HepG2 (cell line): ENCODE measurements around the gene DCAKD. TPM values are rescaled to one million over a fixed set of nuclear protein-coding genes. Genes with fewer than 3 reads are reported as not detected.
A peak's percentile ranks its signal among the peaks of the same experiment; 100 is the strongest.

ENCODE experiments used
- CHCHD3 ChIP-seq: sonication (generic); formaldehyde crosslinking; IDR thresholded peaks from 2 replicates; pipeline ENCODE4 v1.8.0; 2022; ENCODE audit warnings: mild to moderate bottlenecking, missing genetic modification reagents, moderate library complexity
- EEA1 ChIP-seq: sonication (generic); formaldehyde crosslinking; IDR thresholded peaks from 2 replicates; pipeline ENCODE4 v1.5.1; 2020; ENCODE audit warnings: mild to moderate bottlenecking, missing genetic modification reagents, borderline replicate concordance
- JARID2 ChIP-seq: sonication (generic); formaldehyde crosslinking; IDR thresholded peaks from 2 replicates; pipeline ENCODE4 v1.8.1; 2023; ENCODE audit warnings: missing genetic modification reagents, inconsistent platforms; ENCODE audit not compliant: insufficient replicate concordance
- NFIC ChIP-seq: IDR thresholded peaks from 2 replicates; pipeline ENCODE4 v1.6.1; 2012; ENCODE audit warnings: mild to moderate bottlenecking, low read length, inconsistent platforms
- PITX1 ChIP-seq: sonication (generic); formaldehyde crosslinking; IDR thresholded peaks from 2 replicates; pipeline ENCODE4 v1.5.1; 2020; ENCODE audit warnings: mild to moderate bottlenecking, missing genetic modification reagents
- SMAD1 ChIP-seq: sonication (generic); formaldehyde crosslinking; IDR thresholded peaks from 2 replicates; pipeline ENCODE4 v1.4.0; 2020; ENCODE audit warnings: missing genetic modification reagents, low read depth, mild to moderate bottlenecking, borderline replicate concordance
- SNAPC4 ChIP-seq: sonication (generic); formaldehyde crosslinking; IDR thresholded peaks from 2 replicates; pipeline ENCODE4 v1.4.0; 2020; ENCODE audit warnings: mild to moderate bottlenecking, missing genetic modification reagents
- ZNF160 ChIP-seq: sonication (generic); formaldehyde crosslinking; IDR thresholded peaks from 2 replicates; pipeline ENCODE4 v1.8.0; 2022; ENCODE audit warnings: mild to moderate bottlenecking, inconsistent platforms, missing genetic modification reagents
- ZNF34 ChIP-seq: sonication (generic); formaldehyde crosslinking; IDR thresholded peaks from 2 replicates; pipeline ENCODE4 v1.4.0; 2020; ENCODE audit warnings: mild to moderate bottlenecking, missing genetic modification reagents, borderline replicate concordance
- ZNF850 ChIP-seq: sonication (generic); formaldehyde crosslinking; conservative IDR thresholded peaks from 2 replicates; pipeline ENCODE4 v1.9.0; 2021; ENCODE audit warnings: mild to moderate bottlenecking, missing genetic modification reagents
- polyA plus RNA-seq, 8 experiments: library from polyadenylated mRNA; depleted of rRNA in 3 of 8; stranded (reverse) in 7 of 8; unstranded in 1 of 8; fragments of >200 nt; fragmentation: Illumina TruSeq in 4 of 8; extraction: Trizol in 4 of 8; gene quantifications; 2 replicates each; pipeline versions ENCODE4 v1.2.1 to v1.2.3, GENCODE V29; 2011 to 2016; ENCODE audit warnings: low read depth in 4 of 8, missing spikeins in 1 of 8, mixed read lengths in 1 of 8; ENCODE audit not compliant: insufficient read depth in 1 of 8
- total RNA-seq, 5 experiments: library from RNA; depleted of rRNA; stranded (reverse); fragments of >200 nt; fragmentation: Illumina TruSeq; extraction: Trizol; gene quantifications; 2 replicates each; pipeline ENCODE4 v1.2.3, GENCODE V29; 2016; ENCODE audit warnings: low read depth in 1 of 5
- TF ChIP-seq, protein P1 (sequence below): sonication (generic); formaldehyde crosslinking; IDR thresholded peaks from 2 replicates; pipeline ENCODE4 v1.4.0; 2020; ENCODE audit warnings: mild to moderate bottlenecking, missing genetic modification reagents
- TF ChIP-seq, protein P2 (sequence below): IDR thresholded peaks from 2 replicates; pipeline ENCODE4 v1.6.1; 2016; ENCODE audit warnings: missing biosample characterization, missing genetic modification reagents, low read depth
- TF ChIP-seq, protein P3 (sequence below): sonication (generic); formaldehyde crosslinking; conservative IDR thresholded peaks from 2 replicates; pipeline ENCODE4 v1.5.0; 2020; ENCODE audit warnings: missing genetic modification reagents

The DCAKD gene
- total and polyA plus RNA-seq, 2 of the 13 experiments (the other 11 are each of a cell fraction or from before 2014, with no cell fraction given), result 25.9 to 29.2 TPM

- TF ChIP-seq, protein P1, sequence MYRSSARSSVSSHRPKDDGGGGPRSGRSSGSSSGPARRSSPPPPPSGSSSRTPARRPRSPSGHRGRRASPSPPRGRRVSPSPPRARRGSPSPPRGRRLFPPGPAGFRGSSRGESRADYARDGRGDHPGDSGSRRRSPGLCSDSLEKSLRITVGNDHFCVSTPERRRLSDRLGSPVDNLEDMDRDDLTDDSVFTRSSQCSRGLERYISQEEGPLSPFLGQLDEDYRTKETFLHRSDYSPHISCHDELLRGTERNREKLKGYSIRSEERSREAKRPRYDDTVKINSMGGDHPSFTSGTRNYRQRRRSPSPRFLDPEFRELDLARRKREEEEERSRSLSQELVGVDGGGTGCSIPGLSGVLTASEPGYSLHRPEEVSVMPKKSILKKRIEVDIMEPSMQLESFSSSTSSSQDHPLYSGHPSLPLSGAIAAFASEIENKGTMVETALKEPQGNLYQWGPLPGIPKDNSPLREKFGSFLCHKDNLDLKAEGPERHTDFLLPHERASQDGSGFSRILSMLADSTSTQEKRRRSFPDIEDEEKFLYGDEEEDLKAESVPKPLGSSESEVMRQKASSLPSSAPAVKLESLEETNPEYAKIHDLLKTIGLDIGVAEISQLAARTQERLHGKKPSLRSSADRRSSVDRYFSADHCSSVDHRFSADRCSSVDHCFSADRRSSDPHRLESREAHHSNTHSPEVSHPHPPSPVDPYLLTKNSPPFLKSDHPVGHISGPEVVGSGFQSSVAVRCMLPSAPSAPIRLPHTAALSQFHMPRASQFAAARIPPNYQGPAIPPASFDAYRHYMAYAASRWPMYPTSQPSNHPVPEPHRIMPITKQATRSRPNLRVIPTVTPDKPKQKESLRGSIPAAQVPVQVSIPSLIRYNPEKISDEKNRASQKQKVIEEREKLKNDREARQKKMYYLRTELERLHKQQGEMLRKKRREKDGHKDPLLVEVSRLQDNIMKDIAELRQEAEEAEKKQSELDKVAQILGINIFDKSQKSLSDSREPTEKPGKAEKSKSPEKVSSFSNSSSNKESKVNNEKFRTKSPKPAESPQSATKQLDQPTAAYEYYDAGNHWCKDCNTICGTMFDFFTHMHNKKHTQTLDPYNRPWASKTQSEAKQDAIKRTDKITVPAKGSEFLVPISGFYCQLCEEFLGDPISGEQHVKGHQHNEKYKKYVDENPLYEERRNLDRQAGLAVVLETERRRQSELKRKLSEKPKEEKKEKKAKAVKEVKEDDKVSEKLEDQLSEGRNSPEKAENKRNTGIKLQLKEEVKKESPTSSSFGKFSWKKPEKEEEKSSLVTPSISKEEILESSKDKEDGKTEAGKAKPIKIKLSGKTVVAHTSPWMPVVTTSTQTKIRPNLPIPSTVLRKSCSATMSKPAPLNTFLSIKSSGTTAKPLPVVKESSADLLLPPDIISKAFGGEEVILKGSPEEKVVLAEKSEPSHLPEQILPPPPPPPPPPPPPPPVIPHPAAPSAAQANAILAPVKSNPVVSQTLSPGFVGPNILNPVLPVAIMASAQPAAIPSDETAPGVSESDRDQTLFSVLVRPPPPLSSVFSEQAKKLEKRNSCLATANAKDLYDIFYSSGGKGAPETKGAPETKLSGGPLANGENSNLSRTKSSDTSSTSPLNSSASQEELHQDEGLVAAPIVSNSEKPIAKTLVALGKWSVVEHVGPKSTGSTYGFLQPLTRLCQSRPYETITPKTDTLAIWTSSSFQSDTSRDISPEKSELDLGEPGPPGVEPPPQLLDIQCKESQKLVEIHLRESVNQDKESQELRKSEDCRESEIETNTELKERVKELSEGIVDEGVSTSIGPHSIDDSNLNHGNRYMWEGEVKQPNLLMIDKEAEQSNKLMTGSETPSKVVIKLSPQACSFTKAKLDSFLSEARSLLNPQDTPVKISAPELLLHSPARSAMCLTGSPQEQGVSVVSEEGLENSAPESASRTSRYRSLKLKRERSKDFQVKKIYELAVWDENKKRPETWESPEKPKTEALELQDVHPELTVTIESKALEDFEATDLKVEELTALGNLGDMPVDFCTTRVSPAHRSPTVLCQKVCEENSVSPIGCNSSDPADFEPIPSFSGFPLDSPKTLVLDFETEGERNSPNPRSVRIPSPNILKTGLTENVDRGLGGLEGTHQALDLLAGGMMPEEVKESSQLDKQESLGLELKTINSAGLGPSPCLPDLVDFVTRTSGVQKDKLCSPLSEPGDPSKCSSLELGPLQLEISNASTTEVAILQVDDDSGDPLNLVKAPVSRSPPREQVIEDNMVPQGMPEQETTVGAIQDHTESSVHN (CRISPR knock-in tag), result 0 out of 2 replicates have a peak, but pooled peaks have one; percentile 58
- no peak for TF ChIP-seq CHCHD3 (CRISPR knock-in tag)
- TF ChIP-seq SMAD1 (CRISPR knock-in tag), result no peak; the same call in 1 of the 2 replicates
- no peak for TF ChIP-seq JARID2
- TF ChIP-seq NFIC, result no peak
- no peak for TF ChIP-seq EEA1
- TF ChIP-seq, protein P2, sequence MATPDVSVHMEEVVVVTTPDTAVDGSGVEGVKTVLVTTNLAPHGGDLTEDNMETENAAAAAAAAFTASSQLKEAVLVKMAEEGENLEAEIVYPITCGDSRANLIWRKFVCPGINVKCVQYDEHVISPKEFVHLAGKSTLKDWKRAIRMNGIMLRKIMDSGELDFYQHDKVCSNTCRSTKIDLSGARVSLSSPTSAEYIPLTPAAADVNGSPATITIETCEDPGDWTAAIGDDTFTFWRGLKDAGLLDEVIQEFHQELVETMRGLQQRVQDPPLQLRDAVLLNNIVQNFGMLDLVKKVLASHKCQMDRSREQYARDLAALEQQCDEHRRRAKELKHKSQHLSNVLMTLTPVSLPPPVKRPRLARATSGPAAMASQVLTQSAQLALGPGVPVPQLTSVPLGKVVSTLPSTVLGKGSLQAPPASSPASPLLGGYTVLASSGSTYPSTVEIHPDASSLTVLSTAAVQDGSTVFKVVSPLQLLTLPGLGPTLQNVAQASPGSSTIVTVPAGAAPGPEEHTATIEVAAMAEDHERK (CRISPR knock-in tag), result no peak
- TF ChIP-seq ZNF850 (CRISPR knock-in tag), result no peak
- TF ChIP-seq ZNF160 (CRISPR knock-in tag), result no peak
- TF ChIP-seq, protein P3, sequence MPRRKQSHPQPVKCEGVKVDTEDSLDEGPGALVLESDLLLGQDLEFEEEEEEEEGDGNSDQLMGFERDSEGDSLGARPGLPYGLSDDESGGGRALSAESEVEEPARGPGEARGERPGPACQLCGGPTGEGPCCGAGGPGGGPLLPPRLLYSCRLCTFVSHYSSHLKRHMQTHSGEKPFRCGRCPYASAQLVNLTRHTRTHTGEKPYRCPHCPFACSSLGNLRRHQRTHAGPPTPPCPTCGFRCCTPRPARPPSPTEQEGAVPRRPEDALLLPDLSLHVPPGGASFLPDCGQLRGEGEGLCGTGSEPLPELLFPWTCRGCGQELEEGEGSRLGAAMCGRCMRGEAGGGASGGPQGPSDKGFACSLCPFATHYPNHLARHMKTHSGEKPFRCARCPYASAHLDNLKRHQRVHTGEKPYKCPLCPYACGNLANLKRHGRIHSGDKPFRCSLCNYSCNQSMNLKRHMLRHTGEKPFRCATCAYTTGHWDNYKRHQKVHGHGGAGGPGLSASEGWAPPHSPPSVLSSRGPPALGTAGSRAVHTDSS (CRISPR knock-in tag), result no peak
- TF ChIP-seq PITX1 (CRISPR knock-in tag), result 0 out of 2 replicates have a peak, but pooled peaks have one; percentile 33
- TF ChIP-seq SNAPC4 (CRISPR knock-in tag), result no peak
- no peak for TF ChIP-seq ZNF34
Measured at GRCh38 chr17:45018514-45018847, 33.0 kb downstream of the DCAKD start (continued).
